Inferior parietal cortex (tissue), 1 donor: ENCODE measurements around the gene MIEF1.

ENCODE experiments used
- DNase-seq: peaks from one replicate; pipeline ENCODE4 v3.0.0-alpha.2; 2016; ENCODE audit errors: extremely low spot score

The MIEF1 gene

DNA sequence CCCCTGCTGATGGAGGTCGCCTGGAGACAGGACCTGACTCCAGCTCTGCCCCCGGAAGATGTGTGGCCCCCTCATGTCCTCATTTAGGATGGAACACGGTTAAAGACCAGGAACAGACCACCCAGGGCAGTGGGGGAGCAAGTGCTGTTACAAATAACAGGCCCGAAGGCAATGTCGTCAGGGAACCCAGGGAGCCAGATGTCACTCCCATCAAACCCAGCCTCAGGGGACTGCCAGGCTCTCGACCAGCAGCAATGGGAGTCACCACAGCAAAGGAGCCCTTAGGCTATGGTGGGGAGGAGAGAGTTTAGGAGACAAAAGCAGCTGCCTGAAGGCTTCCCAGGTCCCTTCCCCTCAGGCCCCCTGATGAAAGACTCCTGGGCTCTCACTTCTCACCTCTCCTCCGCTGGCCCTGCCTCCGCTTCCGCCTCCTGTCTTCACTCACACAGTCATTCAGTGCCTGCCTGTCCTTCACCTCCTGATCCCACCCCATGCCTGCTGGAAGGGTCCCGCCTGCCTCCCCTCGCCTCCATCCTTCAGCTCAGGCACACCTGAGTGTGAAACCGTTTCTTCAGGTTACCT, 26.1 kb downstream of the MIEF1 start:
- no peak for DNase-seq

- DNase-seq: peak; percentile 89
Observed at GRCh38 chr22:39528681-39529486, 26.8 kb downstream of the MIEF1 start.

GRCh38 chr22:39529487-39529851, 27.4 kb downstream of the MIEF1 start:
- no peak for DNase-seq

- no peak for DNase-seq
Observed at GRCh38 chr22:39530116-39530515, 28.0 kb downstream of the MIEF1 start.

- no peak for DNase-seq
Observed at GRCh38 chr22:39530692-39531331, 28.7 kb downstream of the MIEF1 start.

- DNase-seq: peak; percentile 100
Observed at GRCh38 chr22:39532215-39533073, 30.4 kb downstream of the MIEF1 start, which contains the start of gene RPS19BP1. TSS of gene RPS19BP1 (minus strand) at chr22:39532748. CDS start at chr22:39532738, 10 bp downstream.

DNA sequence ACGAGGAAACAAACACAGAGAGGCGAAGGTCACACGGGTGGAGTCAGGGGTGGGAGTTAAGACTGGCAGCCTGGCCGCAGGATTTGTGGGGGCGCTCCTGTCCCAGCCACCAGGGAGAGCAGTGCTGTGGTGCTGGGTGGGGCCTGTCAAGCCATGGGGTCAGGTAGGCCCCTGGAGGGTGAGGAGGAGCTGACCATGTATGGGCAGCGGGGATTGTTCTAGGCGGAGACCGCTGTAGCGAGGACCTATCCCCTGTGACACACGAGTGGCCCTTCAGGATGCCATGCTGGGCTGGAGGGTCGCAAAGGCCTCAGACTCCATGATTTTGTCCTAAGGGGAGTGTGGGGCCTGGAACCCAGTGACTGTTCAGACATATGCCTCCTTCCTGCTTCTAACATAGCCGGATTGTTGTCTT, 32.0 kb downstream of the MIEF1 start:
- no peak for DNase-seq

GRCh38 chr22:39534591-39535356, 32.7 kb downstream of the MIEF1 start:
- DNase-seq: peak; percentile 82

DNA sequence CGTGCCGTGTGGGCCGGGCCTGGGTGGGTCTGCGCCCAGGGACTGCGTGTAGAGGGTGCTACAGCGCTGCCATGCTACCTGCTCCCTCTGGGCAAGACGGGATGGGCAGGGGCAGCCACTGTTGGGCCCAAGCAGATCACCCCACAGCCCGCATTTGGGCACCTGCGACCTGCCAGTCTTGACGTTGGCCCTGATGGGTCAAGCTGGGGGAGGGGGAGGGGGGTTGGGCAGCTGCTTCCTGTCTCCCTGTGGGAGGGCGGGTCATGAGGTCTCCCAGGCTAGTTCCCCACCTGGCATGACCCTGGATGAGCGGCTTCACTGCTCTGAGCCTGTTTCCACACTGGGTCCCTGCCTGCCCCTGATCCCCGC, 33.3 kb downstream of the MIEF1 start:
- no peak for DNase-seq

DNA sequence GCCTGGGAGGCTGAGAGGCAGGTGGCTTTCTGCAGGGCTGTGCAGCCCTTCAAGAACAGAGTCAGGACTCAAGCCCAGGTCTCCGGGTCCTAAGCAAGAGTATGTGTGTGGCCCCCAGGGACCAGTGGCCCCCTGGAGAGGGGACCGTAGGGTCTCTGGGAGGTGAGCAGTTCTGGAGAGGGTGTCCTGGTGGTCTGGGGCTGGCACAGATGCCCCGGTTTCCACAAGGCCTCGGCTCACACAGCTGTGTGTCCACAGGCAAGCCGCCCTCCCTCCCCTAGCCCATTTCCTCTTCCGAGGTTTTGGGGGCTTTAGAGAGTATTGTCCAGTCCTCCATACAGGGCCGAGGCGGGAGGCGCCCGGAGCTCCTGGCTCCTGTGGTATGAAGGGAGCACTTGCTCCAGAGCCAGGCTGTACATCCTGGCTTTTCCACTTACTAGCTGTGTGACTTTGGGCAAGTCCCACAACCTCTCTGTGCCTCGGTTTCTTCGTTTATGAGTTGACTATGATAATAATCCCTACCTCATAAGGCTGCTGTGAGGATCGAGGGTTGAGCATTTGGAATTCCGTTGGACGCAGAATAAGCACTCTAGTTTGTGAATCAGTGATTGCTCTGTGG, 33.9 kb downstream of the MIEF1 start:
- DNase-seq: no peak

DNA sequence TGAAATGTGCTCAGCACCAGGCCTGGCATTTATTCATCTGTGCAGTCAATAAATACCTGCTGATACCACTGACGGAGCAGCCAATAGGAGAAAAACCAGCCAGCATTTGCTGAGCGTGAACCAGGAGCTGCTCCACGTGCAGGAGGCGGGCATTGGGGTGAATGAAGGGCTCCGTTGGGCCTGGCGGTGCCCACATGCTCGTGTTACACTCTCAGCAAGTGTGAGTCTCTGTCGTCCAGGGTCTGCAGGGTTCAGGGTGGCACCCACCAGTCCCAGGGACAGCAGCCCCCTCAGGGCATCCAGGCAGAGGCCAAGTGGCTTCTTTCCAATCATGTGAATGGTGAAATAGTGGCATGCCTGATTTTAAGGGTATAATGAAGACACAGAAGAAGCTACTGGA, 34.6 kb downstream of the MIEF1 start:
- DNase-seq: no peak

DNA sequence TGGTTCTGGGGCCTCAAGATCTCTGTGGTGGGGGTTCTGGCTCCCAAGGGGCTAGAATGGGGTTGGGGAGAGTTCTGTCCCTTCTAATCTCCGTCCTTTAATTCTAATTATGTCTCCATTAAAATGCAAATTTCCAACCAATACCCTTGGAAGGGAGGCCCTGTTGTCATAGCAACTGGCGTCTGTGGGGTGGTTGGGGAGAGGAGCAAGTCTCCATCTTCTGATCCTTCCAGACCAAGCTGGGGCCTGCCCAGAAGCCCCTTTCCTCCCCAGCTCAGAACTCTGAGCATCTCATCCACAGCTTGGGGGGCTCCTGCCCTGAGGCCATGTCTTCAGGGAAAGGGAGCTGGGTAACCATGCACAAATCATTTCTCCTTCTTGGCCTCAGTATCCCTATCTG, 35.9 kb downstream of the MIEF1 start:
- no peak for DNase-seq

DNA sequence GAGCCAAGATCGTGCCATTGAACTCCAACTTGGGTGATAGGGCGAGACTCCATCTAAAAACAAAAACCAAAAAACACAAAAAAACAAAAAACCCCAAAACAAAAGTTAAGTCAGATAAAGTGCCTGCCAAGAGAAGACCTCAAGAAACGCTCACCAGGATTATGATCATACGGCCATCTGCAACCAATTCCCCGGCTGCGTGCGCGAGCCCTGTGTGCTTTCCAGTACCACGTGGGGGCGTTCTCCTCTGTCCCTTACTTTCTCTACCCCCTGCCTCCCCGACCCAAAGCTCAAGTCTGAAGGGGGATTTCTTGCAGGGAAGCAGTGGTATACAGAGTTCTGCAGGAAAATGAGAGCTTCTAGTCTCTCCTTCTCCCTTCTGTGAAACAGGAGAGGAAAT, 41.0 kb downstream of the MIEF1 start:
- no peak for DNase-seq

DNA sequence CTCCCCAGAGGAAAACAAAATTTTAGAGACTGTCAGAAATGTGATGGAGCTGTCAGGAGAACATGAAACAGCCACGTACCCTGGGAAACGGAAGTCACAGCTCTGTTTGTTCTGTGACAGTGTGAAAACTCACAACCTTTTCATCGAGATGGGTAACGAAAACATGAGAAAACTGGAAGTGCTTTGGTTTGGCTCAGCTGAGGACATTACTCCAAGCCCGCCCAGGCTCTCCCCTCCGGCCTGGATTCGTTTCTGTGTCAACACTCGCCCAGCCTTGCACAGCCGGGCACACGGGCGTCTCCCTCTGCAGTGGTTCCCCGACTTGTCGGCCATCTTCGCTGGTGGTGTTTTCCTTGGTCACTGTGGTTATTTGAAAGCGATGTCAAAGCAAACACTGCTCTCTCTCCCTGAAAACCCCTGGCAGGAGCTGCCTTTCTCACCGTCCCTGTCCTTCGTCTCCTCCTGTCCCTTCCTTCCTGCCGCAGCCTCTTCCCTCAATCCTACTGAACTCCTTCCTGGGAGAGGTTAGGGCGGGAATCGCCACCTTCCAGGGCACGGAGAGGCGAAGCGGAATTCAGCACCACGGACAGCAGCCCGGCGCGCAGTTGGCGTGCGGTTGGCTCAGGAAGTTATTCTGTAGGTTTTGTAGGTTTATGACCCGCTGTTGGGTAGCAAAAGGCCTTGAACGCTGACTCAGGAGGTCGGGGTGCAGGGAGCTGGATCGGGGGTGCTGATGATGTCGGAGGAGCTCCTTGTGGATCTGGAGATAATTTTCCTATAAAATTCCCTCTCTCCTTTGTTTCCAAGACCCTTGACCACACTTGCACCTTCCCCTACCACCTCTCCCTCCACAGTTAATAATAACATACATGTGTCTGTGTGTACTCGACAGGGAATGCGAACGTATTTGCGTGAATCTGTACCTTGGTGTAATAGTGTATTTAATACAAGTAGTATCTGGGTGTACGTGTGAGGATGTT, 43.6 kb downstream of the MIEF1 start:
- no peak for DNase-seq

GRCh38 chr22:39546889-39547586, 44.9 kb downstream of the MIEF1 start:
- peak; percentile 55 for DNase-seq

DNA sequence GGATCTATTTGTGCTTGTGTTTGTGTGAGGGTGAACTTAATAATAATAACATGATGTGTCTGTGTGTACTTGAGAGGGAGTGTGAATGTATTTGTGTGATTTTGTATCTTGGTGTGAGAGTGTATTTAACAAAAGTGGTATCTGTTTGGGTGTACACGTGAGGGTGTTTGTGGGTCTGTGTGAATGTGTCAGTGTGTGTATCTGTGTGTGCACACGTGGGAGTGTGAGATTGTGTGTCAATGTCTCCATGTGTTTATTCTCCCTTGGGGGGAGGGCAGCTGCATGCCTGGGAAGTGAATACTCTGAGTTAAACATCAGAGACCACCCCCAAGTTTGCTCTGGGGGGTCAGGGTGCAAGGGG, 45.5 kb downstream of the MIEF1 start:
- no peak for DNase-seq

- DNase-seq: no peak
Observed at GRCh38 chr22:39553429-39553828, 51.3 kb downstream of the MIEF1 start.

DNA sequence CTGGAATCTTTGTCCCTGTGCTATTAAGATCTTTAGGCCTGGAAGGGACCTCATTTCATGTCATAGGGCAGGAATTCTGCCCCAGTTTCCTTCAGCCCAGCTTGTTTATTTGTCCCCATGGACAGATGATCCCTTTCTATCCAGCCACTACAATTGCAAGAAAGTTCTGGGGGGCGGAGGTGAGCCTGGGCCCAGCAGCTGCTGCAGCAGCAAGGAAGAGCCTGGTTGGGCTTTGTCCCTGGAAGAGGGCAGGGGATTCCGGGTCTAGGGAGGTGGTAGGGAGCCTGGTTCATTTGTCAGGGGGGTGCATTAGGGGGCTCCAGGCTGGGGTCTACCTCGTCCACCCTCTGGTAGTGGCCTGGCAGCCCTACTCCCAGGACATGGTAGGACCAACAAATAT, 52.1 kb downstream of the MIEF1 start:
- DNase-seq: no peak
